Left renal cortex interstitium (tissue), 4 donors: Measurements from ENCODE around the gene AP2M1. TPM values are rescaled to one million over a fixed set of nuclear protein-coding genes. Genes with fewer than 3 reads are reported as not detected.

Source experiments
- DNase-seq, 4 donors: peaks; one replicate each; pipeline ENCODE4 v3.0.0-alpha.2; 2013; ENCODE audit warnings: low read depth in 4 of 4, low spot score in 2 of 4, missing footprints in 1 of 4
- polyA plus RNA-seq, 4 donors: library from polyadenylated mRNA; unstranded; fragments of 120-200 nt; gene quantifications; one replicate each; pipeline ENCODE4 v1.2.1, GENCODE V29; 2013; ENCODE audit not compliant: insufficient read length in 4 of 4

AP2M1 gene
- polyA plus RNA-seq, 4 donors, result 337 to 397 (median 345) TPM

- no peak for DNase-seq
Observed at GRCh38 chr3:184209146-184209923, 34.7 kb downstream of the AP2M1 start.

- DNase-seq, result no peak
Observed at GRCh38 chr3:184211297-184211696, 36.6 kb downstream of the AP2M1 start.

DNA sequence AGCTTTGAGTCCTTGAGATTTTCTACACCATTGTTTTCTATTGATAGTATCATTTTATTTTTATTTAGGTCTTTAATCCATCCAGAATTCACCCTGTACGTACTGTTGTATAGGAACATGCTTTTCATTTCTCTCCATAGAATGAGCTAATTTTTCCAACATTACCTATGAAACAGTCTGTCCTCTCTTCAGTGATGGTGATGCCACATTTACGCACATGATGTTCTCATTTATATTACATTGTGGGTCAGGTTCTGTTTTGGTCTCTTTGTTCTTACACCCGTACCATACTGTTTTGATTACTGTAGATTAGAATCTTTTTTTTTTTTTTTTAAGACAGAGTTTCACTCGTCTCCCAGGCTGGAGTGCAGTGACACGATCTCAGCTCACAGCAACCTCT, 37.1 kb downstream of the AP2M1 start:
- DNase-seq, result no peak

GRCh38 chr3:184218814-184219213, 44.2 kb downstream of the AP2M1 start:
- no peak for DNase-seq

GRCh38 chr3:184222521-184222920, 47.9 kb downstream of the AP2M1 start:
- no peak for DNase-seq

GRCh38 chr3:184223946-184224345, 49.3 kb downstream of the AP2M1 start:
- DNase-seq, result no peak

GRCh38 chr3:184227481-184227935, 52.9 kb downstream of the AP2M1 start:
- no peak for DNase-seq

- DNase-seq, result no peak
Observed at GRCh38 chr3:184228376-184229137, 53.9 kb downstream of the AP2M1 start.

DNA sequence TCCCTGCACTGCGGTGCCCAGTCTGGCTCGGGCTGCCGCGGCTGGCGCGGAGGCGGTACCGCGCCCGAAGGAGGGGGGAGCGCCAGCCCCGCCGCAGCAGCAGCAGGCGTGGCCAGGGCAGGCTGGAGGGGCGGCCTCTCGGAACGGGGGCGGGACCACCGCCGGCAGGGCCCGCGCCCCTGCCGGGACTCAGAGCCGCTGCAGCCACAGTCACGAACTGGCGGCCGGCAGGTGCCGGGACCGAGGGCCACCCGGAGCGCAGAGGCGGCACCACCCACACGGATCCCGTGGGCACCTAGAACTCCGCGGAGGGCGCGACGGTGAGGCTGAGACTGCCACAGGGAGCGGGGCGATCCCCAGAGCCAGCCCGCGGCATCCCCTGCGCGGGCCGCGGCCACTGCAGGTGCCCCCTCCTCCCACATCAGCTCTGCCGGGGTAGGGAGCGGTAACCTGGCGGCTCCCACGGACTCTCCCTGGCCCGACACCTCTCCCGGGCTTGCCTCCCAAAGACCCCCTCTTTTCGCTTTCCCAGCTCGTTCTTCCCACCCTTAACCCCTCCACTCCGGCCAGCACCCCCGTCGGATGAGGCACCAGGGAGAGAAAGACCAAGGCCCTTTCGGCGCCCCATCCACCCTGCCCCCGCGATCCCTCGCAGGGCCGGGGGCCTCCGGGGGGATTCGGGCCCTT, 54.9 kb downstream of the AP2M1 start, which contains the start of gene VWA5B2:
Gene VWA5B2 (plus strand): TSS at position 192 of the 687 bp plus-strand sequence. CDS start 944 bp downstream, outside the sequence.
- DNase-seq, result no peak

GRCh38 chr3:184230081-184230602, 55.5 kb downstream of the AP2M1 start:
- DNase-seq, result no peak

- no peak for DNase-seq
Observed at GRCh38 chr3:184230603-184231528, 56.2 kb downstream of the AP2M1 start.

DNA sequence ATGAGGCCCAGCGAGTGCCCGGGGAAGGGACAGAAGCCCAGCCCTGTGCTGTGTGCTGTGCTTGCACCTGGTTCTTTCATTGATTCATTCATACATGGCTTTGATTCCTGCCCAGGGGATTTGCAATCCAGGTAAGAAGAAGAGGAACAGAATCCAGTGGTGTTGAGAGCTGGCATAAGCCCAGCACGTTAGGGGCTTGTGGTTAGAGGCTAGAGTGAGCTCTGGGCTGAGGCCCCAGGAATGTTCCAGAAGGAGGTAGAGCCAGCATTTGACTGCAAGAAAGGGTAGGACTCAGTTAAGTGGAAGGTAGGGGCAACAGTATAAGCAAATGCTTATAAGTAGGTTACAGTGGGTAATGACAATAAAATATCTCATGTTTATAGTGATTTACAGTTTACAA, 57.0 kb downstream of the AP2M1 start:
- DNase-seq, result no peak

- no peak for DNase-seq
Observed at GRCh38 chr3:184233127-184233843, 58.6 kb downstream of the AP2M1 start.

Other genes starting within 250 kb of the AP2M1 start
- gene ABCC5, start 157.0 kb upstream of the AP2M1 start, polyA plus RNA-seq, result 10 to 100 TPM; 36.9 to 75.1 (median 60.8) TPM
- gene HTR3D, start 143.1 kb upstream of the AP2M1 start, polyA plus RNA-seq, result not detected
- not detected for gene HTR3C, start 121.8 kb upstream of the AP2M1 start, polyA plus RNA-seq
- not detected for gene HTR3E, start 77.8 kb upstream of the AP2M1 start, polyA plus RNA-seq
- 10 to 100 TPM; 42.7 to 57.6 (median 52.9) TPM for gene EIF2B5, start 39.5 kb upstream of the AP2M1 start, polyA plus RNA-seq
- 100 to 1,000 TPM in 1 of 4 donors, 10 to 100 TPM in 3; 61.3 to 108 (median 82.1) TPM for gene DVL3, start 19.5 kb upstream of the AP2M1 start, polyA plus RNA-seq
- gene ABCF3, start 11.3 kb downstream of the AP2M1 start, polyA plus RNA-seq, result 10 to 100 TPM; 52.0 to 70.9 (median 65.5) TPM
- gene VWA5B2, start 54.7 kb downstream of the AP2M1 start, polyA plus RNA-seq, result 1 to 10 TPM; 1.8 to 2.8 (median 2.2) TPM
- 10 to 100 TPM; 29.1 to 40.4 (median 34.3) TPM for gene ALG3, start 74.1 kb downstream of the AP2M1 start, polyA plus RNA-seq
- 1 to 10 TPM; 2.3 to 3.8 (median 2.8) TPM for gene EEF1AKMT4, start 74.8 kb downstream of the AP2M1 start, polyA plus RNA-seq
- gene CAMK2N2, start 86.7 kb downstream of the AP2M1 start, polyA plus RNA-seq, result under 1 TPM; 0.13 to 0.36 (median 0.22) TPM
- gene ECE2, start 101.2 kb downstream of the AP2M1 start, polyA plus RNA-seq, result under 1 TPM in 2 of 4 donors, not detected in 2; 0.08 to 0.14 TPM
- 100 to 1,000 TPM; 211 to 228 (median 220) TPM for gene PSMD2, start 124.4 kb downstream of the AP2M1 start, polyA plus RNA-seq
- gene EIF4G1, start 139.8 kb downstream of the AP2M1 start, polyA plus RNA-seq, result 100 to 1,000 TPM; 161 to 227 (median 197) TPM
- gene FAM131A, start 162.7 kb downstream of the AP2M1 start, polyA plus RNA-seq, result 10 to 100 TPM in 3 of 4 donors, 1 to 10 TPM in 1; 9.7 to 15.8 (median 13.0) TPM
- 10 to 100 TPM; 10.2 to 16.3 (median 13.3) TPM for gene CLCN2, start 186.8 kb downstream of the AP2M1 start, polyA plus RNA-seq
- 100 to 1,000 TPM in 2 of 4 donors, 10 to 100 TPM in 2; 81.9 to 120 (median 101) TPM for gene POLR2H, start 186.9 kb downstream of the AP2M1 start, polyA plus RNA-seq
- gene THPO, start 203.4 kb downstream of the AP2M1 start, polyA plus RNA-seq, result 1 to 10 TPM; 2.0 to 2.7 (median 2.5) TPM
- 10 to 100 TPM; 12.8 to 17.3 (median 14.1) TPM for gene CHRD, start 205.2 kb downstream of the AP2M1 start, polyA plus RNA-seq